ENCODE measurements around the gene BANF2.
A peak's percentile ranks its signal among the peaks of the same experiment; 100 is the strongest.

BANF2 gene

DNA sequence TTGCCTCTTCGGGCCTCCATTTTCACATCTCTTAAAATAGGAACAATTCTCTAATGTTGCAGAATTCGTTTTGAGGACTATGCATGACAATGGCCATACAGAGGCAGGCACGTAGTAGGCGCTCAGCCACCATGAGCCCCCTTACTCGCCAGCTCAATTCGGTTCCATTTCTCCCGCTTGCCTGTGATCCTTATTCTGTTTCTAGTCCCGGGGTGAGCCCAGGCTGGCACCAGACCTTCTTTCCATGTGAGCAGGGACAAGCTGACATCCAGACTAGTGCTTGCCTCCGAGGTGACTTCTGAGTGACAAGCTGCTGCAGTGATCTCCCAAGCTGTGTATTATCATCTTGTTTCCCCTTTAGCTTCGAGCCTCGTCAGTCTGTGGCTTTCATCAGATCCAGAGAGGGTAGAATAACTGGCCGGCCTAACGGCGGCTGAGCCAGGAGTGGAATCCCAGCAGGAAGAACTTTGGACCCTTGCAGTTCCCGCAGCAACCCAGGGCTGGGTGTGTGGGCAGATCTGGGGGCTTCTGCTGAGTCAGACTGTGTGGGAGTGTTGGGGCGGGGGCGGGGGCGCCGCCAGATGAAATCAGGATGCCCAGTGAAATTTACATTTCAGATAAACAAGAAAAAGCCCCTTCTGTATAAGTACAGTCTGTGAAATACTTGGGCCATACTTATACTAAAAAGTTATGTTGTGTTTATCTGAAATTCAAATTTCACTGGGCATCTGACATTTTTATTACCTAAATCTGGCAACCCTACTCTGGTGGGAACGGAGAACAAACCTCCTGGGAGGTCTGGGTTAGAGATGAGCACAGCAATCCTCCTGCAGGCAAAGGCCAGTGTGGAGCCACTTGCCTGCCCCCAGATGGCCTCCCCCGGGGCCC is 10.9 kb downstream of the BANF2 start:
- peak; percentile 36 for DNase-seq

DNA sequence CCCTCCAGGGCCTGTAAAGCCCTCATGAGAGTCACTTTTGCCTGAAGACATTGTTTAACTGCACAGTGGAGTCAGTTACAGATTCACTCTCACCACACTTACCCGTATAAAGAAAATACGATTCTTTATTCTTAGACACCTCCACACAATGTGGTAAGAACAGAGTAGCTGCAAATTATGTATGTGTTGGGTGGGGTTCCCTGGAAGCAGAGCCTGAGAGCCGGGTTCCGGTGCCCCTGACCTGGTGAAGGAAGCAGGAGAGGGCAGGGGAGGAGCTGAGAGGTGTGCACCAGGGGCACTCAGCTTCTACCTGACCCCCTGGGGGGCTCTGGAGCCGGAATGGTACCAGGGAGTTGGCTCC is 11.5 kb downstream of the BANF2 start:
- DNase-seq: no peak

DNA sequence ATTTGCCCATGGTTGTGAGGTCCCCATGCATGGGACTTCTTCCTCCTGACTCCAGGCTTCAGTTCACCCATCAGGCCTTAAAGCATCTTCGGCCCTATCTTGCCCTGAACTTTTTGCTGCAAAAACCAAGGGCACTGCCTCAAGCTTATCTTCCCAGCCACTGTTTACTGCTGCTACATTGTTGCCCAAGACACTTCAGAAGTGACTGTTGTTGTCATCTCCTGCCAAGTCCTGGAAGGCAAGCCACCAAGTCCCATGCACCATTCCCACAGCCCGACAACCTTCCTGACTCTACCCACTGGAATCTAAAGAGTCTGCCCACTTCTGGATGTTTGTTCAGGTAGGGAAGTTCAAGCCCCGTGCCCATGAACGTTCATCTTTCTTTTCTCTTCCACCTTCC is 12.4 kb downstream of the BANF2 start:
- no peak for DNase-seq

DNA sequence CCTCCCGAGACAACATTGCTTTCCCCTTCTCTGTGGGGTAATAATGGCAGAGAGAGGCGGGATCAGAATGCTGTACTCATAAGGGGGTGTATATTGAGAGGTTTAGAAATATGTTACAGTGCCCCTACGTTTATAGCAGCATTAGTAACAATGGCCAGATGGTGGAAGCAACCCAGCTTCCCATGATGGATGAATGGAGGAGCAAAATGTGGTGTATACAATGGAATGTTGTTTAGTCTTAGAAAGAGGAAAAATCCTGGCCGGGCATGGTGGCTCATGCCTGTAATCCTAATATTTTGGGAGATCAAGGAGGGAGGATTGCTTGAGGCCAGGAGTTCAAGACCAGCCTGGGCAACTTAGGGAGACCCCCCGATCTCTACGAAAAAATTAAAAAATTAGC is 12.9 kb downstream of the BANF2 start:
- no peak for DNase-seq

DNA sequence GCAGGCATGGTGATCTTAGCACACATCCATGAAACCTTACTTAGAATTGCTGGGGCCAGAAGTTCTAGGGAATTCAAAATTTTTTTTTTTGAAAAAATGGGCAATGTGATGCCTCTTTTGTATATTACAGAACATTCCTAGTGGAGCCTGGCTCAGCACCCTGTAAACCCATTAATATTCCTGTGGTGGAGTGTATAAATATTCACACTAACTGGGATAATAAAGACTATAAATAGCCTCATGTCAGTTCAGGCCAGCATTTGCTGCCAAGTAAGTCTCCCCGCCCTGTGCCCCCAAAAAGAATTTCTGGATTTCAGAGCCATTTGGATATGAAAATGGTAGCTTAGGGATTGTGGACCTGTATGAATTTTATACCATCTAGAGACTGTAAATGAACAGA is 14.8 kb downstream of the BANF2 start:
- no peak for DNase-seq

DNA sequence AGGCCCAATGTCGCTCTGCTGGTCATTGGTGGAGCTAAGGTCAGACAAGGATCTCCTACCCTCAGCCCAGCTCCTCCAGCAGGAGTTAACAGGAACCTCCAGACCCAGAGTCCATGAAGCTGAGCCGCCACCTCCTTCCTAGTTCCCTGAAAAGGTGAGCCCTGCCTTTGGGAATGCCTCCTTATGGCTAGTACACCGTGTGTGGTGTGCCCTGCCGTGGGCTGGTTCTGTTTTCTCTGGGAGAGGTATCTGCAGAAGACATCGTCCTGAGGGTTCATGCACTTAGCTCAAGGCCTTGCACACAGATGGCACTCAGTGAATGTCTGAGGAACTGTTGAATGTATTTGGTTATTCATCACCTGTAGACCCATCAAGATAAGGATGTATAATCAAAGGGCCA is 15.3 kb downstream of the BANF2 start:
- no peak for DNase-seq

DNA sequence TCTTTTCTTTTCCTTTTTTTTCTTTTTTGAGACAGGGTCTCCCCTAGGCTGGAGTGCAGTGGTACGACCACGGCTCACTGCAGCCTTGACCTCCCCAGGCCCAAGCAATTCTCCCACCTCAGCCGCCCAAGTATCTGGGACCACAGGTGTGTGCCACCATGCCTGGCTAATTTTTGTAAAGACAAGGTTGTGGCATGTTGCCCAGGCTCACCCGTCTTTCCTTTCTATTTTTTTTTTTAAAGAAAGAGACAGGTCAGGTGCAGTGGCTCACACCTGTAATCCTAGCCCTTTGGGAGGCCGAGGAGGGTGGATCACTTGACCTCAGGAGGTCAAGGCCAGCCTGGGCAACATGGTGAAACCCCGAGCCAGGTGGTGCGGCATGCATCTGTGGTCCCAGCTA is 16.6 kb downstream of the BANF2 start:
- no peak for DNase-seq

DNA sequence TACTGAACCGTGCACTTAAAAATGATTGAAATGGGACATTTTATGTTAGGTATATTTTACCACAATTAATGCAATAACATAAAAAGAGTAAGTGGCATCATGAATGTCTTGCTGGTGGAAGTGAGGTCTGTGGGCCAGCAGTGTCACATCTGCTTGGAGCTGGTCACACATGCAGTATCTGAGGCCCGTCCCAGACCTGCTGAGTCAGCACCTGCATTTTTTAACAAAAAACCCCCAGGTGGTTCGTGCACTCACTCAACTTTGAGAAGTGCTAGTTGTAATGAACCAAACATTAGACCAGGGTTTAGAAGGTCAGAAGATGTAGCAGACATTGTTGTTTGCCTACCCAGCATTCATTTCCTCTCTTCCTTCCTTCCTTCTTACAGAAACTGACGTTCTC is 21.0 kb downstream of the BANF2 start:
- no peak for DNase-seq

DNA sequence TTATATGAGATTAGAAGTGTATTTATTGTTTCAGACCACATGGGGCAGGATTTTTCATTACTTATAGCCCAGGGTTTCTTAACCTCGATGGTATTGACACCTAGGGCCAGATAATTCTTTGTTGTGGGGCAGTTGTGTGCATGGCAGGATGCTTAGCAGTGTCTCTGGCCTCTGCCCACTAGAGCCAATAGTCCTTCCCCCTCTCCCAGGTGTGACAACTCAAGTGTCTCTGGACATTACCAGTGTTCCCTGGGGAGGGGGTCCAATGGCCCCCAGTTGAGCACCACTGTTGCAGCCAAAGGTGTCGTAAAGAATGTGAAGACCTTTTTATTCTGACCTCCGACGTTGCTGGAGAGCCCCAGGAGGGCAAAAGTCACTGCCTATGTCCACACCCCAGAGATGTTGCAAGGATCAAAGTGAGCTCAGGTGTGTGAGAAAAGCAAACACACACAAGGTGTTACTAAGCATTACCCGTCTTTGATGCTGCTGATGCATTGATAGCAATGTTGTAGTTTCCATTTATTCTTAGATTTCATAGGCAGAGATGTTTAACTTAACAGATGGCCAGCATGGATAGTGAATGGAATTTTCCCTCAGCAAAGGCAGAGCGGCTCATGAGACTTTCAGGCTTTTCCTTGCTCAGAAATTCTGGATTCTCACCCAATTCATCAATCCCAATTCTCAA is 22.2 kb downstream of the BANF2 start:
- no peak for DNase-seq

DNA sequence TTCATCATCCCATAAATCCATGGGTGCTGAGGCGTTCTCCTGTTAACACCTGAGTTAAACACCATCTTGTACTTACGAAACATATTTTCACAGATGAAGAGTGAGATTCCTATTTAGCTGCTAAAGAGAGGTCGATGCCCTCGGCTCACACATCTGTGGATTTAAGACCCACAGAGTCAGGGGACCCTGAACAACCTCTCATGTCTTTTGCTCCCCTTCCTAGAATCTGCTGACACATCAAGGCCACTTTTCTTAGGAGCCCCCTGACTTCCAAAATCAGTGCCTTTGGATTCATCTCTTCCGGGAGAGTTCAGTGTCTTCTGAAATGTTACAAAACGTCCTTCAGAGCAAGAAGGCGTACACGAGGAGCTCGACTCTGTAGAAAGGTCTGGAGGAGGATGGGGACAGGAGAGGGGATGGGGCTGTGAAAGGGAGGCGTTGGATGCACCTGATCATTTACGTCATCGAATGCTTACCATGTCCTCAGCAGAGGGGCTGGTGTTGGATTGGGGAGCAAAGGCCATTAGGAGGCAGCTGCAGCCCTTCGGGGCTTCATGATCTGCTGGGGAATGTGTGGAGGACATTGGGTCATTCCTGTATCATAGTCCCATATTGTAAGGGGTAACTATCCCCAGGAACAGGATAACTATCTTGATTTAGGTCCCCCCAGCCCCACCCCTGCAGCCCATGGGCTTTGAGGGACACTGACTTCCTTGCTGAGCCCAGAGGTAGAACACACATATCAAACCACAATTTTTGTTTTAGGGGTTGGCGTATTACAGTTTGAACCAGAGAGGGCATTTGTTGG is 22.9 kb downstream of the BANF2 start:
- no peak for DNase-seq

DNA sequence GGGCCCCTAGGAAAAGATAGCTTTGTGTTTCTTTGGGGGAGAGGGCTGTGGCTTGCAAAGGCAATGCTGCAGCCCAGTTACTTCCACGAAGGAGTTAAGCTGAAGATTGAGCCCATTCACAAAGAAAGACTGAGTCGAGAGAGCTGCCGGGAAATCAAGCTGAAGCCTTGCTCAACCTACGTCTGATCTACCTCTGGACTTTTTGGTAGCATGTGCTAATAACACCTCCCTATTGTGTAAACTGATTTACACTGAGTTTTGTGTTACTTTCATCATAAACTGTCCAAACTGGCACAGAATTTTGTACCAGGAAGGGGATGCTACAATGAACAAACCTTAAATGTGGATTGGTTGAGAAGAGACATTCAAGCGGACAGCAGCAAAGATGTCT is 23.5 kb downstream of the BANF2 start:
- DNase-seq: no peak

DNA sequence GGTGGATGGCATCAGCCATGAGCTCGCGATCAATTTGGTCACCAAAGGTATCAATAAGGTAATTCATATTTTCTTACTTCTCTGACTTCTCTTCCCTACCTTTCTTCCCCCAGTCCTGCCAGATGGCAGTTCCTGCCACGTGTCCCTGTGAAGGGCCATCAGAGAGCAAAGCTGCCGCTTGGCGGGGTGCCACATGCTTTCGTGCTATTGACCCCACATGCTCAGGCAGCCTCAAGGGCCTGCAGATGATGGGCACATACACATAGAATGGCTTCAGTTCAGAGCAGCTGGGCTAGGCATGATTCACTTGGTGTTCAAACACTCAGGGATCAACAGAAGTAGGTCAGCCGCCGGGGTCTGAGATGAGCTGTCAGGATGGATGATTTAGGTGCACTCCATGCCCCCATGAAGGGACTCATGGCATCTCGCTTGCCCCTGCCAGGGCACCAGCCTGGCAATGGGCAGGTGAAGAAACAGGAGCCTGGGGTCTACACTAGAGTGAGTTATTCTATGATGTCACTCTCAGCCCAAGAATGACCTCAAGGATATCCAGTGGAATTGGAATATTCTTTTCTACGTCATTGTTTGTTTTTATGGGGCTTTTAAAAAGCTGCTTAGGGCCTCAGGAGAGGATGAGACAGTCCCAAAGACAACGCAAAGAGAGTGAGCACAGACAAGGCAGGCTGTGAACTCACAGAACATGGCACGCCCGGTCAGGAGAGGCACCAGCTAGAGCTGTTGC is 25.5 kb downstream of the BANF2 start:
- no peak for DNase-seq

DNA sequence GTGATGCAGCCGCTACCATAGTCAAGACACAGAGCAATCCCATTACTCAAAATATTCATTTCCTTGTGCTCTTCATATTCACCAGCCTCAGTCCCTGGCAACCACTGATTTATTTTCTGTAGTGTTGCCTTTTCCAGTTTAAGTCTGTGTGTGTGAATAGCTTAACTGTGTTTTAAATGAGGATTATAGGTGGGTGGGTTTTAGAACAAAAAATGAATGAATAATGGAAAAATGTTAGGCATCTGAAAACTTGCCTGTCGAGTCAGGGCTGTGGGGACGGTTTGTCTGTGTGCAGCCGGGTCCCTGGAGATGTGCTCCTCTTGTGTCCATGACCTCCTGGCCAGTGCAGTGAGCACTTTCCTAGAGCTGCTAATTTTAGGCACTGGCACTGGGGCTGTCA is 27.1 kb downstream of the BANF2 start:
- DNase-seq: no peak

DNA sequence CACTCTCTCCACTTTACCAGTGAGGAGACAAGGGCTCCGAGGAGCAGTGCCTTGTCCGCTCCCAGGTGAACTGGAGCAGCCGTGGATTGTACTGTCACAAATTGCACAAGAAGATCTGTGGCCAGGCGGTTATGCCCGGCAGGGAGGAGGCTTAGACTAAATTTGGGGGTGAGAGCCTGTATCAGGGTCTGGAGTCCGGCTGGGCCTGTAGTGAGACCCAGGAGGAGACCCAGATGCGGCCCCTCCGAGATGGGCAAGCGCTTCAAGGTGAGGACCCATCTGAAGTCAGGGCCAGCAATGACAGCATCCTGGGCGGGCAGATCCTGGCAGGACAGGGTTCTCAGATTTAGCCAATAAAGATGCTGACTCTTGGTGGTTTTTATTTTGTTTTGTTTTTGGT is 27.6 kb downstream of the BANF2 start:
- no peak for DNase-seq

DNA sequence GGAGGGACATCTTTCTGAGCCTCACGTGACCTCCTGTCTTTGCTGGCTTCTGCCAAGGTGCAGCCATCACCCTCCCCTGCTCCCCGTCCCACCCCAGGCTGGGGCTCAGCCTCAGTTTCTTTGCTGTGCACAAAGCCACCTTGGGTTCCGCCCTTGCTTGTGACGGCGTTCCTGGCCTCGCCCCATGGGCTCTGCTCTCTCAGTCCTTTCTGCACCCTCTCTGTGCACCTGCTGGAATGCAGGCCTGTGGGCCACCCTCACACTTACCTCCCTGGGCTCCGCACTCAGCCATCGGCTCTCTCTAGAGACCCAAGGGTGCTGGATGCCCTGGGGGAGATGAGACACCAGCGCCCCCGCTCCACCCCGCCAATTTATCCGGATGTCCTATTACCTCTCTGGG is 28.3 kb downstream of the BANF2 start:
- DNase-seq: no peak

DNA sequence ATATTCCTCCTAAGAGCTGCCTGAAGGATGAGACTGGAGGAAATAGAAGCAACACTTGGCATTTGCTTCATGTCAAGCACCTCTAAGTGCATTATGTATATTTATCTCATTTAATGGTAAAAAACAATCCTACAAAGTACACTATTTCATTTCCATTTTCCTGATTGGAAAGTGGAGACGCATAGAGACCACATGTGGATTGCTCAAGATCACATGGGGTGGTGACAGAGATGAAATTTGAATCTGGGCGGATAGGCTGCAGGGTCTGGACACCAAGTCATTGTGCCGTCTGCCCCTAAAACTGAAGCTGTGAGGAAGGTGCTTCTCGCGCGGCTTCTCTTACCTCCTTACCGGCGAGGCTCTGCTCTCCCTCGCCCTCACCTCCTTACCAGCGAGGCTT is 30.3 kb downstream of the BANF2 start:
- DNase-seq: no peak

DNA sequence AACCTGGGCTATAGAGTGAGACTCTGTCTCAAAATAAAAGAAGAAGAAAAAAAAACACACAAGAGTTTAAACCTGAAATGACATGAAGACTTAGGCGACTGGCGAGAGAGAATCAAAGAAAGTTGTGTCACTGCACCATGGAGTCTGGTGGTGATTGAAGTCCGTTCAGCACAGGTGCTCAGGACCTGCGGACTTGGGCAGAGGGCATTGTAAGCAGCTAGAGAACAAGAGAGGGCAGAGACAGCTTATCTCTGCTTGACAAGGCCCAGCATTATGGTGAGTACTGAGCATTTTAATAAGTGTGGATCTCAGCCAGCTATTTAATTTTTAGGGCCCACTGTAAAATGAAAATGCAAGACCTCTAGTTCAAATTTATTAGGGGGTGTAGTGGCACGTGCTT is 31.5 kb downstream of the BANF2 start:
- DNase-seq: no peak

DNA sequence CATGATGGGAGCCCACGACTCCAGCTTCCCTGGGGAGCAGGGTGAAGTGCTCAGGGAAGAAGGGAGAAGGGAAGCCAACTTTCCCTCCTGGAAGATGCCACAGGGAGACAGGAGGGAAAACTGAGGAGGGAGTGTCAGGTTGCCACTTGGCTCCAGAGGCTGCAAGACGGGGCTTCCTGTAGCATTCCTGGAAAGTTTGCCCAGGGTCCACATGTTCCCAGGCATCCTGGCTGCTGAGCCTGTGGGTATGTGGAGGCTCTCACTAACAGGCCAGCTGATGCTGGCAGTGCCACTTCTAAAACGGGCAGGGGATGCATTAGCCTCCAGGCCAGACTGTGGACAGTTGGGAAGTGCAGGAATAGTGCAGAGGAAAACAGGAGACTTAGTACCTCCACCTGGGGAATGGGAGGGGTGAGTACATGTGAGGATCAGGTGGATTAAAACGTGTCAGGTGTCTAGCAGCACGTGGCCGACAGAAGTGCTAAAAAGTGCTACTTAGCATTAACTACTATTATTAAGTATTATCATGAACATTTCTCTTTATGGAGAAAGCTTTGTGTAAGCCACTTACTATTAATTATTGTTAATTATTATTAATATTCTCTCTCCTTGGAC is 33.2 kb downstream of the BANF2 start:
- DNase-seq: no peak

DNA sequence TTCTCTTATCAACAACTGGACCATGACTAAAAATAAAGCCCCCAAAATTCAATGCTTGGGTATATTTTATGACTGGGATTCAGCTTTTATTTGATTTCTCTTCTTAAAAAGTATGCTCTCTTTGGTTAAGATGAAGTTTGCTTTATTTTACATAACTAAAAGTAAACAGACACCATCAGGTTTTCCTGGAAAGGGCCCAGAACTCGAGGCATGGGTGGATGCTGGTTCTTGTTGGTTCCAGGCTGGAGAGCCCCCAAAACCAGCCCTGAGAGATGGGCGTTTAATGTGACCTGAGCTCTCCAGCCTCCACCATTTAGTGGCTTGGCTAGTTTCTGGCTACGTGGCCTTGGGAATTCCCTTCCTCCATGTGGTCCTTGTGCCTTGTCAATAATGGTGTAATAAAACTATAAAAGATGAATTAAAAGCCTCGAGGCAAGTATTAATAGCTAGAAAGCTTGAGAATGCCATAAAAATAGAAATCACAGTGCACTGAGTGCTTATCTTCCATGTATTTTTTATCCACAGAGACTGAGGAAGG is 34.1 kb downstream of the BANF2 start:
- no peak for DNase-seq

DNA sequence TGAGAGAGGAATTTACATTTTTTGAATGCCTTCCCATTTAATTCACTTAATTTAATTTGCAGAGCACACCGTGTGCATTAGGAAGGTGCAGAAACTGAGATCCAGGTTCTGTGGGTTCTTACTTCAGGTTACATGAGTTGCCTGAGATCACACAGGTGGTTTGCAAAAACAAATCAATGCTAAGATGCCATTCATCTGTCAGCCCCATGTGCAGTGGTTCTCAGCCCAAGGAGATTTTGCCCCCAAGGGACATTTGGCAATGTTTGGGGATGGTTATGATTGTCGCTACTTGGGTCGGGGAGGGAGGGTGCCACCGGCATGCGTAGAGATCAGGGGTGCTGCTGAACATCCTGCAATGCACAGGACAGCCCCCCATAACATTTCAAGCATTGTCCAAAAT is 34.6 kb downstream of the BANF2 start:
- no peak for DNase-seq

DNA sequence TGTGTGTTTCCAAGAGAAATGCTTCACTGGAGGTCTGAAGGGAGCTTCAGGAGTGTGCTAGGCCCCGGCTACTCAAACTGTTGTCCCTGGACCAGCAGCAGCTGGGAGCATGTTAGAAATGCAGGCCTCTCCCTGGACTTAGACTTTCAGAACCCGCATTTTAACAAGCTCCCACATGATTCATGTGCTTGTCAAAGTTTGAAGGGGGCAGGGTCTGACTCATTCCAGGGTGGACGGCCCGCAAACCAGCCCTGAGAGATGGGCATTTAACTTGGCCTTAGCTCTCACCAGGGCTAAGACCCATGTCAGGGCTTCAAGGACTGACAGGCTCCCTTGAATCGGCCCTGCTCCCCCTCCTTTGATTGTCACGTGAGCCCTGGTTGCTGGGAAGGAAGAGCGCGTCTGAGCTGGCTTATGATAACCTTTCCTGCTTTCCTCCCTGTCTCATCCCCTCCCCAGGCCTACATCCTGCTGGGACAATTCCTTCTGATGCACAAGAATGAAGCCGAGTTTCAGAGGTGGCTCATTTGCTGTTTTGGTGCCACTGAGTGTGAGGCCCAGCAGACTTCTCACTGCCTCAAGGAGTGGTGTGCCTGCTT is 35.5 kb downstream of the BANF2 start:
- no peak for DNase-seq

Data from NCI-H526 treated with DMSO at 0.1 percent for 48 hours (cell line).